K562 (cell line): ENCODE measurements around the gene CNP. TPM values are rescaled to one million over a fixed set of nuclear protein-coding genes. Genes with fewer than 3 reads are reported as not detected.

Experiments used
- HCFC1 ChIP-seq: IDR thresholded peaks from 2 replicates; pipeline ENCODE4 v1.6.1; 2012; ENCODE audit warnings: low read depth, low read length, improper control_type of control experiment
- MXI1 ChIP-seq: IDR thresholded peaks from 2 replicates; pipeline ENCODE4 v1.6.1; 2011; ENCODE audit warnings: low read depth, mild to moderate bottlenecking, improper control_type of control experiment, low read length
- PATZ1 ChIP-seq: fragments of 250-450 bp; sonication (Bioruptor Pico); IDR thresholded peaks from 2 replicates; pipeline ENCODE4 v1.5.0; 2020; ENCODE audit warnings: mild to moderate bottlenecking, borderline replicate concordance
- RUNX1 ChIP-seq: sonication (generic); IDR thresholded peaks from 2 replicates; pipeline ENCODE4 v1.6.1; 2016; ENCODE audit warnings: antibody characterized with exemption, low read depth
- TAF15 ChIP-seq: fragments of 200-400 bp; formaldehyde crosslinking; IDR thresholded peaks from 2 replicates; pipeline ENCODE4 v1.6.1; 2017; ENCODE audit warnings: mild to moderate bottlenecking, low read depth, low read length, moderate library complexity
- TEAD1 ChIP-seq, 2 experiments: fragments of 450-650 bp in 1 of 2; sonication (generic) in 1 of 2; formaldehyde crosslinking; IDR thresholded peaks; 2 replicates each; pipeline versions ENCODE4 v1.4.0 to v1.8.0; 2020 to 2022; ENCODE audit warnings: mild to moderate bottlenecking in 2 of 2, missing genetic modification reagents in 1 of 2
- THRAP3 ChIP-seq: fragments of 450-650 bp; IDR thresholded peaks from 2 replicates; pipeline ENCODE4 v1.6.1; 2016; ENCODE audit warnings: mild to moderate bottlenecking, inconsistent platforms, borderline replicate concordance
- ZNF436 ChIP-seq: fragments of 250-450, 450-650 bp; sonication (Bioruptor Pico); formaldehyde crosslinking; IDR thresholded peaks from 2 replicates; pipeline ENCODE4 v1.7.0; 2020; ENCODE audit warnings: mild to moderate bottlenecking
- polyA plus RNA-seq, 8 experiments: library from polyadenylated mRNA; depleted of rRNA in 4 of 8; stranded (reverse) in 5 of 8; unstranded in 3 of 8; fragments of >200 nt; fragmentation: Nextera tagmentation in 2 of 8; fragmentation: Illumina TruSeq in 1 of 8; extraction: Ambion mirVana in 2 of 8; extraction: Trizol in 1 of 8; gene quantifications; 2 replicates each; pipeline versions ENCODE4 v1.2.1 to v1.2.3, GENCODE V29; 2011 to 2014; ENCODE audit warnings: inconsistent platforms in 1 of 8, missing spikeins in 1 of 8
- total RNA-seq, 7 experiments: library from RNA; depleted of rRNA in 6 of 7; stranded (reverse); fragments of >200 nt in 6 of 7; fragmentation: Illumina TruSeq in 2 of 7; extraction: Trizol in 2 of 7; gene quantifications; 2 replicates each; pipeline versions ENCODE4 v1.2.1 to v1.2.3, GENCODE V29; 2011 to 2021; ENCODE audit warnings: low replicate concordance in 1 of 7
- TF ChIP-seq, protein P1 (sequence below): fragments of 450-650 bp; IDR thresholded peaks from 2 replicates; pipeline ENCODE4 v1.6.1; 2016; ENCODE audit warnings: mild to moderate bottlenecking, moderate library complexity
- TF ChIP-seq, protein P2 (sequence below), 2 experiments: fragments of 450-650 bp in 1 of 2; sonication (generic) in 1 of 2; formaldehyde crosslinking; conservative IDR thresholded peaks; 2 replicates each; pipeline versions ENCODE4 v1.4.0 to v1.8.1; 2020 to 2022; ENCODE audit warnings: mild to moderate bottlenecking in 1 of 2, missing genetic modification reagents in 1 of 2
- TF ChIP-seq, protein P3 (sequence below), 3 experiments: fragments of 200-800 bp in 1 of 3; sonication (Bioruptor generic) in 1 of 3; sonication (generic) in 1 of 3; formaldehyde crosslinking in 1 of 3; IDR thresholded peaks; 2 replicates each; pipeline versions ENCODE4 v1.6.1 to v1.8.0; 2016 to 2022; ENCODE audit warnings: mild to moderate bottlenecking in 2 of 3, missing compliant biosample characterization in 2 of 3, missing genetic modification characterization in 2 of 3, missing genetic modification reagents in 1 of 3

CNP gene
- total and polyA plus RNA-seq, 9 of the 15 experiments (the other 6 are each of a cell fraction or from before 2014, with no cell fraction given) = 1.7 to 52.0 (median 29.1) TPM

DNA sequence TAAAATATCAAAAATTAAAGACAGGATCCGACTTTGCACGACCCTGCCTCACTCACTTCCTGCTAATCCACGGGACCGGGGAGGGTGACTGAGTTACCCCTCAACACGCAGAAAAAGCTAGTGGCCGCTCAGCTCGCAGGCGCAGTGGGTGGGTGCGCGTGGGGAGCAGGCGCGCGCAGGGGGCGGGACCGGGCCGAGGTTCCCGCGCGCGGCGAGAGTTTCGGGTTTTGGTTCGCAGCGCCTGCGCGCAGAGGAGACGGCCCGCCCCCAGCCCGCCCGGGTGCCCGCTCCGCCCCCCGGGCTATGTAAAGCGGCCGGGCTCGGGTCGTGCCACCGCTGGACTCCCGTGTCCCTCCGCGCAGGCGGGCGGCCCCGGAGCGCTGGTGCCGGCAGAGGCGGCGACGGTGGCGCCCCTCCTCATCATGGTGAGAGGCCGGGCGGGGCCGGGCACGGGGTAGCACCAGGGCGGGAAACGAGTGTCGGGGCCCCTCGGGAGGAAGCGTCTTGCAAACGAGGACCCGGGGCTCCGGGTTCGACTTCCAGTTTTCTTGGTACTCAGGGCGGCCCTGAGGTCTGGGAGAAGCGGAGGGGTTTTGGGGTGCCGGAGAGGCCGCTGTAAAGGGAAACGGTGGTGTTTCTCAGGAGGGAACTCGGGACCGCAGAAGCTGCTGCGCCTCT is at the start of gene CNP (continued):
- TF ChIP-seq, protein P1, sequence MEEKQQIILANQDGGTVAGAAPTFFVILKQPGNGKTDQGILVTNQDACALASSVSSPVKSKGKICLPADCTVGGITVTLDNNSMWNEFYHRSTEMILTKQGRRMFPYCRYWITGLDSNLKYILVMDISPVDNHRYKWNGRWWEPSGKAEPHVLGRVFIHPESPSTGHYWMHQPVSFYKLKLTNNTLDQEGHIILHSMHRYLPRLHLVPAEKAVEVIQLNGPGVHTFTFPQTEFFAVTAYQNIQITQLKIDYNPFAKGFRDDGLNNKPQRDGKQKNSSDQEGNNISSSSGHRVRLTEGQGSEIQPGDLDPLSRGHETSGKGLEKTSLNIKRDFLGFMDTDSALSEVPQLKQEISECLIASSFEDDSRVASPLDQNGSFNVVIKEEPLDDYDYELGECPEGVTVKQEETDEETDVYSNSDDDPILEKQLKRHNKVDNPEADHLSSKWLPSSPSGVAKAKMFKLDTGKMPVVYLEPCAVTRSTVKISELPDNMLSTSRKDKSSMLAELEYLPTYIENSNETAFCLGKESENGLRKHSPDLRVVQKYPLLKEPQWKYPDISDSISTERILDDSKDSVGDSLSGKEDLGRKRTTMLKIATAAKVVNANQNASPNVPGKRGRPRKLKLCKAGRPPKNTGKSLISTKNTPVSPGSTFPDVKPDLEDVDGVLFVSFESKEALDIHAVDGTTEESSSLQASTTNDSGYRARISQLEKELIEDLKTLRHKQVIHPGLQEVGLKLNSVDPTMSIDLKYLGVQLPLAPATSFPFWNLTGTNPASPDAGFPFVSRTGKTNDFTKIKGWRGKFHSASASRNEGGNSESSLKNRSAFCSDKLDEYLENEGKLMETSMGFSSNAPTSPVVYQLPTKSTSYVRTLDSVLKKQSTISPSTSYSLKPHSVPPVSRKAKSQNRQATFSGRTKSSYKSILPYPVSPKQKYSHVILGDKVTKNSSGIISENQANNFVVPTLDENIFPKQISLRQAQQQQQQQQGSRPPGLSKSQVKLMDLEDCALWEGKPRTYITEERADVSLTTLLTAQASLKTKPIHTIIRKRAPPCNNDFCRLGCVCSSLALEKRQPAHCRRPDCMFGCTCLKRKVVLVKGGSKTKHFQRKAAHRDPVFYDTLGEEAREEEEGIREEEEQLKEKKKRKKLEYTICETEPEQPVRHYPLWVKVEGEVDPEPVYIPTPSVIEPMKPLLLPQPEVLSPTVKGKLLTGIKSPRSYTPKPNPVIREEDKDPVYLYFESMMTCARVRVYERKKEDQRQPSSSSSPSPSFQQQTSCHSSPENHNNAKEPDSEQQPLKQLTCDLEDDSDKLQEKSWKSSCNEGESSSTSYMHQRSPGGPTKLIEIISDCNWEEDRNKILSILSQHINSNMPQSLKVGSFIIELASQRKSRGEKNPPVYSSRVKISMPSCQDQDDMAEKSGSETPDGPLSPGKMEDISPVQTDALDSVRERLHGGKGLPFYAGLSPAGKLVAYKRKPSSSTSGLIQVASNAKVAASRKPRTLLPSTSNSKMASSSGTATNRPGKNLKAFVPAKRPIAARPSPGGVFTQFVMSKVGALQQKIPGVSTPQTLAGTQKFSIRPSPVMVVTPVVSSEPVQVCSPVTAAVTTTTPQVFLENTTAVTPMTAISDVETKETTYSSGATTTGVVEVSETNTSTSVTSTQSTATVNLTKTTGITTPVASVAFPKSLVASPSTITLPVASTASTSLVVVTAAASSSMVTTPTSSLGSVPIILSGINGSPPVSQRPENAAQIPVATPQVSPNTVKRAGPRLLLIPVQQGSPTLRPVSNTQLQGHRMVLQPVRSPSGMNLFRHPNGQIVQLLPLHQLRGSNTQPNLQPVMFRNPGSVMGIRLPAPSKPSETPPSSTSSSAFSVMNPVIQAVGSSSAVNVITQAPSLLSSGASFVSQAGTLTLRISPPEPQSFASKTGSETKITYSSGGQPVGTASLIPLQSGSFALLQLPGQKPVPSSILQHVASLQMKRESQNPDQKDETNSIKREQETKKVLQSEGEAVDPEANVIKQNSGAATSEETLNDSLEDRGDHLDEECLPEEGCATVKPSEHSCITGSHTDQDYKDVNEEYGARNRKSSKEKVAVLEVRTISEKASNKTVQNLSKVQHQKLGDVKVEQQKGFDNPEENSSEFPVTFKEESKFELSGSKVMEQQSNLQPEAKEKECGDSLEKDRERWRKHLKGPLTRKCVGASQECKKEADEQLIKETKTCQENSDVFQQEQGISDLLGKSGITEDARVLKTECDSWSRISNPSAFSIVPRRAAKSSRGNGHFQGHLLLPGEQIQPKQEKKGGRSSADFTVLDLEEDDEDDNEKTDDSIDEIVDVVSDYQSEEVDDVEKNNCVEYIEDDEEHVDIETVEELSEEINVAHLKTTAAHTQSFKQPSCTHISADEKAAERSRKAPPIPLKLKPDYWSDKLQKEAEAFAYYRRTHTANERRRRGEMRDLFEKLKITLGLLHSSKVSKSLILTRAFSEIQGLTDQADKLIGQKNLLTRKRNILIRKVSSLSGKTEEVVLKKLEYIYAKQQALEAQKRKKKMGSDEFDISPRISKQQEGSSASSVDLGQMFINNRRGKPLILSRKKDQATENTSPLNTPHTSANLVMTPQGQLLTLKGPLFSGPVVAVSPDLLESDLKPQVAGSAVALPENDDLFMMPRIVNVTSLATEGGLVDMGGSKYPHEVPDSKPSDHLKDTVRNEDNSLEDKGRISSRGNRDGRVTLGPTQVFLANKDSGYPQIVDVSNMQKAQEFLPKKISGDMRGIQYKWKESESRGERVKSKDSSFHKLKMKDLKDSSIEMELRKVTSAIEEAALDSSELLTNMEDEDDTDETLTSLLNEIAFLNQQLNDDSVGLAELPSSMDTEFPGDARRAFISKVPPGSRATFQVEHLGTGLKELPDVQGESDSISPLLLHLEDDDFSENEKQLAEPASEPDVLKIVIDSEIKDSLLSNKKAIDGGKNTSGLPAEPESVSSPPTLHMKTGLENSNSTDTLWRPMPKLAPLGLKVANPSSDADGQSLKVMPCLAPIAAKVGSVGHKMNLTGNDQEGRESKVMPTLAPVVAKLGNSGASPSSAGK = peak; percentile 87
- TF ChIP-seq TAF15 (no peak), THRAP3 (no peak), TEAD1 (CRISPR knock-in tag; IDR thresholded peaks at IDR 0.05) (peak in 1 of 2 experiments; percentile 16; a peak in 1 of 4 replicates), RUNX1 (no peak), ZNF436 (CRISPR knock-in tag) (no peak), MXI1 (0 out of 2 replicates have a peak, but pooled peaks have one; percentile 38), PATZ1 (no peak), HCFC1 (peak; percentile 35; the same call in 1 of the 2 replicates)
- TF ChIP-seq, protein P2, sequence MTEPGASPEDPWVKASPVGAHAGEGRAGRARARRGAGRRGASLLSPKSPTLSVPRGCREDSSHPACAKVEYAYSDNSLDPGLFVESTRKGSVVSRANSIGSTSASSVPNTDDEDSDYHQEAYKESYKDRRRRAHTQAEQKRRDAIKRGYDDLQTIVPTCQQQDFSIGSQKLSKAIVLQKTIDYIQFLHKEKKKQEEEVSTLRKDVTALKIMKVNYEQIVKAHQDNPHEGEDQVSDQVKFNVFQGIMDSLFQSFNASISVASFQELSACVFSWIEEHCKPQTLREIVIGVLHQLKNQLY (CRISPR knock-in tag; conservative IDR thresholded peaks at IDR 0.05) = no peak
- TF ChIP-seq, protein P3, sequence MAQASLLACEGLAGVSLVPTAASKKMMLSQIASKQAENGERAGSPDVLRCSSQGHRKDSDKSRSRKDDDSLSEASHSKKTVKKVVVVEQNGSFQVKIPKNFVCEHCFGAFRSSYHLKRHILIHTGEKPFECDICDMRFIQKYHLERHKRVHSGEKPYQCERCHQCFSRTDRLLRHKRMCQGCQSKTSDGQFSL (CRISPR knock-in tag; IDR thresholded peaks at IDR 0.05) = no peak
- TF ChIP-seq, protein P3 (tag; IDR thresholded peaks at IDR 0.05) = no peak
